ENCODE data around the gene ABHD5. TPM values are rescaled to one million over a fixed set of nuclear protein-coding genes. Genes with fewer than 3 reads are reported as not detected.

Gene ABHD5
- total RNA-seq, 1 donor from 2014 or later, result 13.2 TPM

GRCh38 chr3:43710607-43711006 is 19.9 kb downstream of the ABHD5 start:
- H3K9me3 Mint-ChIP-seq, result no peaks in the 10 kb centered on the region
- no peak for TF ChIP-seq CTCF (conservative IDR thresholded peaks at IDR 0.05)
- no peak for DNase-seq (ENCODE audit: extremely low spot score, unreplicated experiment)
- peaks cover 27% of the 10 kb centered on the region for H3K36me3 Mint-ChIP-seq
- no peaks in the 10 kb centered on the region for H3K27me3 Mint-ChIP-seq
- H3K27ac Mint-ChIP-seq, result no peak overlapping the region
- H3K4me1 Mint-ChIP-seq (ENCODE audit: unreplicated experiment), result no peaks in the 10 kb centered on the region
- no peak overlapping the region for H3K4me3 Mint-ChIP-seq

- Mint-ChIP-seq H3K36me3 (peaks cover 22% of the 10 kb centered on the region), H3K9me3 (no peaks in the 10 kb centered on the region), H3K4me1 (ENCODE audit: unreplicated experiment) (no peaks in the 10 kb centered on the region), H3K27ac (no peak overlapping the region), H3K27me3 (no peaks in the 10 kb centered on the region), H3K4me3 (no peak overlapping the region)
- no peak for TF ChIP-seq CTCF (conservative IDR thresholded peaks at IDR 0.05)
- DNase-seq (ENCODE audit: extremely low spot score, unreplicated experiment), result no peak
These were observed 27.6 kb downstream of the ABHD5 start for GRCh38 chr3:43718296-43718695.

- no peak for TF ChIP-seq CTCF (conservative IDR thresholded peaks at IDR 0.05)
- H3K9me3 Mint-ChIP-seq, result no peaks in the 10 kb centered on the region
- no peaks in the 10 kb centered on the region for H3K4me1 Mint-ChIP-seq (ENCODE audit: unreplicated experiment)
- no peak overlapping the region for H3K27ac Mint-ChIP-seq
- DNase-seq (ENCODE audit: extremely low spot score, unreplicated experiment), result no peak
- H3K27me3 Mint-ChIP-seq, result no peaks in the 10 kb centered on the region
- no peaks in the 10 kb centered on the region for H3K36me3 Mint-ChIP-seq
- H3K4me3 Mint-ChIP-seq, result no peak overlapping the region
These were observed 32.5 kb downstream of the ABHD5 start for GRCh38 chr3:43723121-43723734.

GRCh38 chr3:43726521-43726920 is 35.8 kb downstream of the ABHD5 start:
- no peak overlapping the region for H3K4me3 Mint-ChIP-seq
- no peak for TF ChIP-seq CTCF (conservative IDR thresholded peaks at IDR 0.05)
- H3K27me3 Mint-ChIP-seq, result no peaks in the 10 kb centered on the region
- no peak overlapping the region for H3K27ac Mint-ChIP-seq
- H3K36me3 Mint-ChIP-seq, result peaks cover 3% of the 10 kb centered on the region
- H3K9me3 Mint-ChIP-seq, result no peaks in the 10 kb centered on the region
- no peaks in the 10 kb centered on the region for H3K4me1 Mint-ChIP-seq (ENCODE audit: unreplicated experiment)
- no peak for DNase-seq (ENCODE audit: extremely low spot score, unreplicated experiment)

- Mint-ChIP-seq H3K27ac (no peak overlapping the region), H3K4me3 (no peak overlapping the region), H3K36me3 (peaks cover 3% of the 10 kb centered on the region), H3K27me3 (no peaks in the 10 kb centered on the region), H3K9me3 (no peaks in the 10 kb centered on the region), H3K4me1 (ENCODE audit: unreplicated experiment) (no peaks in the 10 kb centered on the region)
- no peak for DNase-seq (ENCODE audit: extremely low spot score, unreplicated experiment)
- TF ChIP-seq CTCF (conservative IDR thresholded peaks at IDR 0.05), result no peak
These were observed 37.2 kb downstream of the ABHD5 start for GRCh38 chr3:43727930-43728329.

GRCh38 chr3:43728476-43728875 is 37.7 kb downstream of the ABHD5 start:
- Mint-ChIP-seq H3K9me3 (no peaks in the 10 kb centered on the region), H3K36me3 (peaks cover 3% of the 10 kb centered on the region), H3K4me3 (no peak overlapping the region), H3K27ac (no peak overlapping the region), H3K27me3 (no peaks in the 10 kb centered on the region), H3K4me1 (ENCODE audit: unreplicated experiment) (no peaks in the 10 kb centered on the region)
- no peak for DNase-seq (ENCODE audit: extremely low spot score, unreplicated experiment)
- TF ChIP-seq CTCF (conservative IDR thresholded peaks at IDR 0.05), result no peak
